Measurements from ENCODE around the gene GIGYF1.
A peak's percentile ranks its signal among the peaks of the same experiment; 100 is the strongest.

Gene GIGYF1

DNA sequence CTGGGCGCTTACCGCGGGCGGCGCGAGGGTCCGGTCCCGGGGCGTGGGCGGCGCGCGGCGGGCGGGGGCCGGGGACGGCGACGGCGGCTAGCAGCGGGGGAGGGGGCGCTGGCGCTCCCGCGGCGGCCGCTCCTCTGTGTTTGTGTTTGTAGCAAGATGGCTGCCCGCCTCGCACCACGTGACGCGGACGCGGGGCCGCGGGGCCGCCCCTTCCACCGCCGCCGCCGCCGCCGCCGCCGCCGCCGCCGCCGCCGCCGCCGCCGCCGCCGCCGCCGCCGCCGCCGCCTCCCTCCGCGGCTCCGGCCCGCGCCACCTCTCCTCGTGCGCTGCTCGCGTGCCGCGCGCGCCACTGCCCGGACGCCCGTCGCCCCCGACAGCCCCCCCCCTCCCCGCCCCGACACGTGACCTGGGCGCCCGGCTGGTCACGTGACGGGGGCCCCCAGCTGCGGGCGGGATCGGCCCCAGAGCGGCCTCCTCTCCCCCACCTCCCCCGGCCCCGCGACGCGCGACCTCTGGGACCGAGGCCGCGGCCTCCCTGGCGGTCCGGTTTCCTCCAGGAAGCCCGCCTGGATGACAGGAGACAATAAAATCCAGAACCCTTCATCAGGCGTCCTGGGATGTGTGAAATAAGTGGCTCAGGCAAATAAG is at the start of gene GIGYF1:
Gene GIGYF1, minus strand, starts transcription at position 153 of the 648 bp plus-strand sequence. CDS start 6,012 bp downstream, outside the sequence.
- peak within 1 kb of the TSS; percentile 96 for H3K27ac ChIP-seq
- TF ChIP-seq, protein P1, sequence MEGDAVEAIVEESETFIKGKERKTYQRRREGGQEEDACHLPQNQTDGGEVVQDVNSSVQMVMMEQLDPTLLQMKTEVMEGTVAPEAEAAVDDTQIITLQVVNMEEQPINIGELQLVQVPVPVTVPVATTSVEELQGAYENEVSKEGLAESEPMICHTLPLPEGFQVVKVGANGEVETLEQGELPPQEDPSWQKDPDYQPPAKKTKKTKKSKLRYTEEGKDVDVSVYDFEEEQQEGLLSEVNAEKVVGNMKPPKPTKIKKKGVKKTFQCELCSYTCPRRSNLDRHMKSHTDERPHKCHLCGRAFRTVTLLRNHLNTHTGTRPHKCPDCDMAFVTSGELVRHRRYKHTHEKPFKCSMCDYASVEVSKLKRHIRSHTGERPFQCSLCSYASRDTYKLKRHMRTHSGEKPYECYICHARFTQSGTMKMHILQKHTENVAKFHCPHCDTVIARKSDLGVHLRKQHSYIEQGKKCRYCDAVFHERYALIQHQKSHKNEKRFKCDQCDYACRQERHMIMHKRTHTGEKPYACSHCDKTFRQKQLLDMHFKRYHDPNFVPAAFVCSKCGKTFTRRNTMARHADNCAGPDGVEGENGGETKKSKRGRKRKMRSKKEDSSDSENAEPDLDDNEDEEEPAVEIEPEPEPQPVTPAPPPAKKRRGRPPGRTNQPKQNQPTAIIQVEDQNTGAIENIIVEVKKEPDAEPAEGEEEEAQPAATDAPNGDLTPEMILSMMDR (conservative IDR thresholded peaks at IDR 0.05): no peak

DNA sequence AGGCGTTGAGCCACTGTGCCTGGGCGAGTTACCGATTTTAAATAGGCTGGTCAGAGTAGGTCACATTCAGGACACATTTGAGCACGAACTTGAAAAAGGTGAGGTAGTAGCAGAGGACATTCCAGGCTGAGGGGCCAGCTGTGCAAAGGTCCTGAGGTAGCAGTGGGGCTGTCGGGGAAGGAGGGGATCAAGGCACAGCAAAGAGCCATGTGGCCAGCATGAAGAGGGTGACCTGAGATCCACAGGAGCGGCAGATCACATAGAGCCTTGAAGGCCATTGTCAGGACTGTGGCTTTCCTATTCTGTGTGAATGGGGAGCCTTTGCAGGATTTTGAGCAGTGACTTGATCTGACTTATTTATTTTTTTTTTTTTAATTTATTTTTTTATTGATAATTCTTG is 45.9 kb upstream of the GIGYF1 start:
- no peak overlapping the region for H3K27ac ChIP-seq
- TF ChIP-seq, protein P1 (conservative IDR thresholded peaks at IDR 0.05): no peak

DNA sequence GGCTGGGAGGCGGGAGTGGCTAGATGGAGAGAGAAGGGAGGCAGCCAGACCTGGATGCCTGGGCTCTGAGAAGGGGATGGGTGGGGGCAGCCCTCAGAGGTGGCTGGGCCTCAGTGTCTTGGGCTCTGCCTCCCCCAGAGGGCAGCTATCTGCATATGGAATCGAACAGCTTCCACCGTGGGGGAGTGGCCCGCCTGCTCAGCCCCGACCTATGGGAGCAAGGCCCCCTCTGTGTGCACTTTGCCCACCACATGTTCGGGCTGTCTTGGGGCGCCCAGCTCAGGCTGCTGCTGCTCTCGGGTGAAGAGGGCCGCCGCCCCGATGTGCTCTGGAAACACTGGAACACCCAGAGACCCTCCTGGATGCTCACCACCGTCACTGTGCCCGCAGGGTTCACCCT is 42.6 kb upstream of the GIGYF1 start:
- TF ChIP-seq, protein P1 (conservative IDR thresholded peaks at IDR 0.05): no peak

DNA sequence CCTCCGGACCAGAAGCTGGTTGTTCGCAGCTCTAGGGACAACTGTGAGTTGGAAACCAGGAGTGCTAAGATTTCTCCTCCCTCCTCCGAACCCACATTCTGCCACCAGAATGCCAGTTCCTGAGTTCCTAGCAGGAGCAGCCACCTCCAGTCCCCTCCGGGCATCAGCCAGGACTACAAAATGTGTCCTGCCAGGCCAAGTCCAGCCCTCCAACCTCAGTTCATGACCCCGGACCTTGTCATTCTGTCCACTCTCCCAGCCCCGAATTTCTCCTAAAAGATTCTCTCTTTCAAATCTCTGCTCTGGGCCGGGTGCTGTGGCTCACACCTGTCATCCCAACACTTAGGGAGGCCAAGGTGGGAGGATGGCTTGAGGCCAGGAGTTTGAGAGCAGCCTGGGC is 41.7 kb upstream of the GIGYF1 start:
- TF ChIP-seq, protein P1 (conservative IDR thresholded peaks at IDR 0.05): no peak
- H3K27ac ChIP-seq: no peak overlapping the region

More for the DNA sequence above, 42.6 kb upstream of the GIGYF1 start:
- H3K27ac ChIP-seq: no peak overlapping the region

DNA sequence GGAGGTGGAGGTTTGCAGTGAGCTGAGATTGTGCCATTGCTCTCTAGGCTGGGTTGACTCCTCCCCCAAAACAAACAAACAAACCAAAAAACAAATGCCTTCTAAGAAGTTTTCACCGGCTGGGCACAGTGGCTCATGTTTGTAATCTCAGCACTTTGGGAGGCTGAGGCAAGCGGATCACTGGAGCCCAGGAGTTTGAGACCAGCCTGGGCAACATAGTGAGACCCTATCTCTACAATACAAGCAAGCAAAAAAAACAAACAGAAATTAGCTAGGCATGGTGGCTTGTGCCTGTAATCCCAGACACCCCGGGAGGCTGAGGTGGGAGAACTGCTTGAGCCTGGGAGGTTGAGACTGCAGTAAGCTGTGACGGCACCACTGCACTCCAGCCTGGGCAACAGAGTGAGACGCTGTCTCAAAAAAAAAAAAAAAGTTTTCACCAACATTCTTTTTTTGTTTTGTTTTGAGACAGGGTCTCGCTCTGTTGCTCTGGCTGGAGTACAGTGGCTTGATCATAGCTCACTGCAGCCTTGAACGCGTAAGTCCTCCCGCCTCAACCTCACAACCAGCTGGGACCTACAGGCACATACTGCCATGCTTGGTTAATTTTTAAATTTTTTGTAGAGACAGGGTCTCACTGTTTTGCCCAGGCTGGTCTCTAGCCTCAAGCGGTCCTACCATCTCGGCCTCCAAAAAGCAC is 38.0 kb upstream of the GIGYF1 start:
- no peak overlapping the region for H3K27ac ChIP-seq
- TF ChIP-seq, protein P1 (conservative IDR thresholded peaks at IDR 0.05): no peak

DNA sequence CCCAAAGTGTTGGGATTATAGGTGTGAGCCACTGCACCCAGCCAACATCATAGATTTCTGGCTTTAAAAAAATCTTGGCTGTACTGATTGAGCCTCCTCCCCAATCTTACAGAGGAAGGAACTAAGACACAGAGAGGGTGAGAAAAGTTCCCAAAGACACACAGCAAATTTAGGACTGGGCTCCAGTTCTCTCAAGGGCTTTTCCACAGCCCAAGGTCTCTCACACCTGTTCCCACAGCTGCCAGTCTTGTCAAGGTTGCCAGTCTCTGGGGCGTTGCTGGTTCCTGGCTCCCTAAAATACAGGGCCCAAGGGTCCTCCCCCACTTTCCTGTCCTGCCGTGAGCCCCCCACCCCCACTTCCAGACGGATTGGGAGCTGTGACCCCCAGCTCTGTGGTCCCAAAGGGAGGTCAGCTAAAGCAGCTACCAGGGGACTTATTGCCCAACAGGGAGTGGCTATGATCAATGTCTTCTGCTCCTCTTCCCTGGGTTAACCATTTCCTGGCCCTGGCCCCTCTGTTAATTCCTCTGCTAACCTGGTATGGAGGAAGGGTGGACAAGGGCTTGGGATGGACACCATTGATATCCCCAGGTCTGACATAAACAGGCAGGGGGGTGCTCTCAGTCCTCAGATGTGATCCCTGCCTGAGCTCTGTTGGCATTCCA is 36.2 kb upstream of the GIGYF1 start:
- TF ChIP-seq, protein P1 (conservative IDR thresholded peaks at IDR 0.05): no peak
- no peak overlapping the region for H3K27ac ChIP-seq

DNA sequence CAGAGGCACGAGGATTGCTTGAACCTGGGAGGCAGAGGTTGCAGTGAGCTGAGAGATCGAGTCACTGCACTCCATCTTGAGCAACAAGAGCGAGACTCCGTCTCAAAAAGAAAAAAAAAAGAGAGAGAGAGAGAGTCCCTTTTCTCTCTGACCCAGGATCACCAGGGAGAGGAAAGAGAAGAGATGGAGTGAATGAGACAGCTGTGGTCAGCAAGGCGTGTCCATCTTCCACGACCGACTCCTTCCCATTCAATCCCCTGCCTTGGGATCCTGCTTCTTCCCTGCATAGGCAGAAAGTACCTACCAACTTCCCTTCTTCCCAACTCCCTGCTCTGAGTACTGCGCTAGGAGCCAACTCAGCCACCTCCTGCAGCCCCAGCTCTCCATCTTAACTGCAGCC is 34.1 kb upstream of the GIGYF1 start:
- H3K27ac ChIP-seq: no peak overlapping the region
- TF ChIP-seq, protein P1 (conservative IDR thresholded peaks at IDR 0.05): no peak
